GM18505 (cell line): ENCODE measurements around the gene RPE.

Experiments
- ATAC-seq: cut with Tn5 transposase; IDR thresholded peaks from one replicate; pipeline ENCODE4 v1.9.1; 2021; ENCODE audit not compliant: unreplicated experiment
- POLR2A ChIP-seq: IDR thresholded peaks from 4 replicates; pipeline ENCODE4 v1.6.1; 2011; ENCODE audit warnings: borderline replicate concordance; ENCODE audit not compliant: insufficient read depth, insufficient read length; ENCODE audit errors: extremely low read depth

RPE gene

DNA sequence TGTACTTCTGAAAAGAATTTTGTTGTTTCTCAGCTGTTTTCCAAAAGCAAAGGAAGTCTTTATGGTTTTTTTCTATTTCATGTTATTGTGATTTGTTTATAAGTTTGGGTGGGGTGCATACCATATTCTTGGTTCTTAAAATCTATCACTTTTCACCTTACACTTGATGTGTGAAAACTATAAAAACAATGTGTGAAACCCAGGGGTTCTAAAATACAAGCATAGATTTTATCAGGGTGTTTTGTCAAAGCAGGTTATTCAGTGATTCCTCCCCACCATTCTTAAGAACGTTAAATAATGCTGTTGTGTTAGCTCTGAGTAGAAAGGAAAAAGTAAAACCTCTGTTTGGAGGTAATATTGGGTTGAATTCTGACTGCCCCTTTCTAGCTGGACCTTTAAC lies 17.7 kb downstream of the RPE start:
- no peak for TF ChIP-seq POLR2A
- ATAC-seq = no peak

DNA sequence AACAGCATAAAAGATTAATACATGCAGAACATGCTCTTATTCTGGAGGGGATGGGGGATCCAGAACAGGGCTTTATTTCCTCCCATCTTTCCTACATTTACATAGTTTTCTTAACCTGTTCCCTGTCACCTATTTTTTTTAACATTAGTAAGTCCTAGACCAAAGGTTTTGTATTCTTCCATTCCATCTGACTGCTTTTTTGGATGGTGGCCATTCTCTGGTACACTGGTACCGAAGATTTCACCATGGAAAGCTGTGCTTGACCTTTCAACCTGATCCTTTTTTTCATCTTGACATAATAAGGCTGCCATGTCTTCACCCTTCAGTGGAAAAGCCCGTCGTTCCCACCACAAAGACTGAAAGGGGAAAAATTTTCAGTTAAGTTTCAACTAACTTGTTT lies 20.4 kb downstream of the RPE start:
- TF ChIP-seq POLR2A = no peak
- no peak for ATAC-seq

DNA sequence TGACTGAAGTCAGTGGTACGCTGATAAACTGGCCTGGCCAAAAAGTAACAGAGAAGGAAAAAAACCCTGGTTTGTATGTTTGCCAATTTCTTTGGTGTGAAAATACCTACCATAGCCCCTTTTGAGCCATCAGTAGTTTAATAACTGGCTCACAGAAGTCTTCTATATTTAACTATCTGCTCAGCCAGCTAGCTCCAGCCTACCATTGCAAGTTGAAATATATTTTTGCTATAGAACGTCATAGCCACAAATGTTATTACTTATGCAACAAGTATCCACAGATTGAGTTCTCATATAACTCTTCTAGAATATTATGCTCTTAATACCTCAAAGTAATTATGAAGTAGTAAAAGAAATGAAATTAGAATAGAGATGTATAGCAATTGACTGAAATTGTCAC lies 25.2 kb downstream of the RPE start:
- ATAC-seq = no peak

DNA sequence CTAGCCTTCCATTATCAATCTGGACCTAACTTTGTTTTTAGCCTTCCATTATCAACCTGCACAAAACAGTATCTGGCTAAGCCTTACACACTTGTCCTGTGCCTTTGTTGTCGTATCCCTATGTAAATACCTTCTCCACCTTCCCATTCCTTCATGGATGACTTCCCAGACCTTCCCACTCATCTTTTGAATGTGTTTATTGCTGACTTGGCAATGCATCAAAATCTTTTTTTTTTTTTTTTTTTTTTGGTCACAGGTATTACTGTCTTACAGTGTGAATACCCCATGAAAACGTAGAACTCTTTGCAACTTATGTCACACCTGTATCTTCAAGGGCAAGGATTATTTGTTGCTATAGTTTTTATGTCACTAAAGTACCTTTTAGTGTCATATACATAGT lies 25.7 kb downstream of the RPE start:
- no peak for TF ChIP-seq POLR2A
- no peak for ATAC-seq

More for the DNA sequence above, 25.2 kb downstream of the RPE start:
- no peak for TF ChIP-seq POLR2A

DNA sequence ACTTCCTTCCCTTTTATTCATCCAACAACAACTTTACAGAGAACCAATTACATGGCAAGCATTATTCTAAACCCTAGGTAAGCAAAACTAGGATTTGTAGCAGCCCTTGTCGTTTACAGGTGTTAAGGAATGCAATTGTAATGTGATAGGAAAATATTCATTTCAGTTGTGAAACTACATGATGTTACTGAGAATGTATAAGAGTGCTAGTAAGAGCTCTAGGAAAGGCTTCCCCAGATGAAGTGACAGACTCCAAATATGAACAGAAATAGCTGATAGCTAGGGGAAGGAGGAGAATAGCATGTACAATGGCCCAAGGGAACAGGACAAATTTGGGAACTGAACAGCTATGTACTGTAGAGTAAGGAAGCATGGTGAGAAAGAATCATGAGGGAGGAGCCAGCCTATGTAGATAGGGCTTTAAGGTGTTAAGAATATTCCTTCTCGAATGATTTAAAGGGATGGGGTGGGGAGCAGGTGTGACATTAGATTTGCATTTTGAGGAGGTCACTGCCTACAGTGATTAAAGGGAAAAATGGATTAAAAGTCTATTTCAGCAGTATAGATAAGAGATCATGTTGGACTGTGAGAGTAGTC lies 31.7 kb downstream of the RPE start:
- no peak for ATAC-seq
- TF ChIP-seq POLR2A = no peak

DNA sequence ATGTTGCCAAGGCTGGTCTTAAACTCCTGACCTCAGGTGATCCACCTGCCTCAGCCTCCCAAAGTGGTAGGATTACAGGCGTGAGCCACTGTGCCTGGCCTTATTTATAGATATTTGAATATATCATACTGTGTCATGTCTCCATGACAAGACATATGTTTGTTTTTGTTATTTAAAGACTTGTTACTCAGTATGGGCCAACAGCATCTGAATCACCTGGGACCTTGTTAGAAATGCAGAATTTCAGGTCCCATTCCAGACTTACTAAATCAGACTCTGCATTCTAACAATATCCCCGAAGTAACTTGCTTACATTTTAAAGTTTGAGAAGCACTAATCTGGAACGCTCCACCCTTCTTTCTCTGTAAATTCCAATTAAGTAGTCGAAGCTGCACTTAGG lies 33.2 kb downstream of the RPE start:
- TF ChIP-seq POLR2A = no peak
- no peak for ATAC-seq

DNA sequence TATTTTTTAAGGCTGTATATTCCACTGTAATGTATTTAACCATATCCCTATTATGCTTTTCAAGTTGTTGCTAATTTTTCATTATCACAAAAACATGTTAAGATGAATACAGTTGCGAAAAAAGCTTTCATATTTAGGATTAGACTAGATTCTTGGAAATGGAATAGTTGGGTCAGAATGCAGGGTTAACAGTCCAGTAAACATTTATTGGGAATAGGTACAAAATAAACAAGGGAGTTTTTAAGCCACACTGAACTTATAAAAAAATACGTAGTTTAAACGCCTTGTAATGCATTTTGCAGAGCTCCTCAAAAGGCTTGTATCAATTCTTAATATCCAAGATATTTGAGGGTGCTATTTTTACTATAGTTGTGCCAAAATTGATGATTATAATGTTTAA lies 35.6 kb downstream of the RPE start:
- ATAC-seq = no peak
- TF ChIP-seq POLR2A = no peak

DNA sequence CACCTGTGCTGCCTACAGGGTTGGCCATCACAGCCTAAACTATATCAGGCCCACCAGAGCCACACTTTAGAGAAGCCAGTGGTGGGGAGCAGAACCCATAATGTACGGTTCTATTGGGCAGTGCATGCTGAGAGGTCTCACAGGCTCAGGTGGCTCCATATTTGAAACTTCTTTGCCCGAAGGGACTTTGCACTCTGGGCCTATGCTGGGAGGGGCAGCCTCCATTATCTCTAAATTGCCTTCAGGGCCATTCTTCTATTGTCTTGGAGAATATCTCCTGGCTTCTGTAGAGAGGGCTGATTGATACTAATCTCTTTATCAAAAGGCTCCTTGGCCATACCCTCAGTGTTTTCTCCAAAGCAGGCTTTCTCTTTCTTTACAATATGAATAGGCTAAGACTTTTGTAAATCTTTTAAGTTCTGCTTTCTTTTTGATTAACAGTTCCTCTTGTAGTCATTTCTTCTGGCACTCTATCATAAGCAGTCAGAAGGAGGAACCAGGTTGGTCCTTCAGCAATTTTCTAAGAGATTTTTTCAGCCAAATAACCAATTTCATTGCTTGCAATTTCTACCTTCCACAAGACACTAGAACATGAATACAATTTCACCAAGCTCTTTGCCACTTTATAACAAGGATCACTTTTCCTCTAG lies 44.5 kb downstream of the RPE start:
- TF ChIP-seq POLR2A = no peak
- no peak for ATAC-seq

DNA sequence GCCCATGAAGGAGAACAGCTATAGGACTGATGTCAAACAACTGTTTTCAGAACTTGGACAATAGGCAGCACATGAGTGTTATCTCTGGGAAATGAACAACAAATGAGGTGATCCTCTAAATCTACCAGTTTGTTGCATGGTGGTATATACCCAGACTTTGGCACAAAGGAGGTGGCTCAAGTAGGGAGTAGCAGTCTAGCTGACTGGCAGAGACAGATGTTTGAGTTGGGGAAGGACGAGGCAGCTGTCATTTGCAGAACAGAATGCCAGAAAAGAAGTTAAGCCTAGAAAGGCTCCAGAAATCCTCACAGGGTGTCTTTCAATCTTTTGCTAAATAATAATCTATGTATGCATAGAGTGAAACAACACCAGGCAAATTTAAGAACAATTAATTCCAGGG lies 47.4 kb downstream of the RPE start:
- no peak for TF ChIP-seq POLR2A
- no peak for ATAC-seq

DNA sequence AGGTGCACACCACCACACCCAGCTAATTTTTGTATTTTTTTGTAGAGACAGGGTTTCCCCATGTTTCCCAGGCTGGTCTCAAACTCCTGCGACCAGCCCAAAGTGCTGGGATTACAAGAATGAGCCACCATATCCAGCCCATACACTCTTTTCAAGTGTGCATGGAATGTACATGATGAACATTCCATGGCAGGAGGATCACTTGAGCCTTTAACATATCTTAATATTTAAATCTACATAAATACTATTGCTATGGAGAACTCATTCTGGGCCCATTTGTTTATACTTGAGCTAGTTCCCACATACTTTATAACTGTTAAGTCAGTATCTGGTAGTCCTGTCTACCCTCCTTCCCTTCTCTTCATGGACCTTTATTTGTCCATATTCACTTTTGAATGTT lies 48.4 kb downstream of the RPE start:
- TF ChIP-seq POLR2A = no peak

DNA sequence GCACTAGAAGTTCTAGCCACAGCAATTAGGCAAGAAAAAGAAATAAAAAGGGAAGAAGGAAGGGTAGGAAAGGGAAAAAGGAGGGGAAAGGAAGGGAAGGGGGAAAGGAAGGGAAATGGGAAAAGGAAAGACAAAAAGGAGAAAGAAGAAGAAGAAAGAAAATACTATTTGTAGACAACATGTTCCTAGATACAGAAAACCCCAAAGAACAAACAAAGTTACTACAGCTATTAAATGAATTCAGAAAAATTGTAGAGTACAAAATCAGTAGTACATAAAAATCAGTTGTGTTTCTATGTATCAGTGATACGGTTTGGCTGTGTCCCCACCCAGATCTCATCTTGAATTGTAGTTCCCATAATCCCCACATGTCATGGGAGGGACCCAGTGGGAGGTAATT lies 52.3 kb downstream of the RPE start:
- TF ChIP-seq POLR2A = no peak
- no peak for ATAC-seq

More for the DNA sequence above, 48.4 kb downstream of the RPE start:
- no peak for ATAC-seq

DNA sequence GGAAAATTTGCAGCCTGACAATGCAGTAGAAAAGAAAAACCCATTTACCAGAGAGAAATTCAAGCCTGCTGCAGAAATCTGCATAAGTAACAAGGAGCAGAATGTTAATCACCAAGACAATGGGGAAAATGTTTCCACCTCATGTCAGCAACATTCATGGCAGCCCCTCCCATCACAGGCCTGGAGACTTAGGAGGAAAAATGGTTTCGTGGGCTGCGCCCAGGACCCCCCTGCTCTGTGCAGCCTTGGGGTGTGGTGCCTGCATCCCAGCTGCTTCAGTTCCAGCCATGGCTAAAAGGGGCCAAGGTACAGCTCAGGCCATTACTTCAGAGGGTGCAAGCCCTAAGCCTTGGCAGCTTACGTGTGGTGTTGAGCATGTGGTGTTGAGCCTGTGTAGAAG lies 53.4 kb downstream of the RPE start:
- no peak for TF ChIP-seq POLR2A
- ATAC-seq = no peak

DNA sequence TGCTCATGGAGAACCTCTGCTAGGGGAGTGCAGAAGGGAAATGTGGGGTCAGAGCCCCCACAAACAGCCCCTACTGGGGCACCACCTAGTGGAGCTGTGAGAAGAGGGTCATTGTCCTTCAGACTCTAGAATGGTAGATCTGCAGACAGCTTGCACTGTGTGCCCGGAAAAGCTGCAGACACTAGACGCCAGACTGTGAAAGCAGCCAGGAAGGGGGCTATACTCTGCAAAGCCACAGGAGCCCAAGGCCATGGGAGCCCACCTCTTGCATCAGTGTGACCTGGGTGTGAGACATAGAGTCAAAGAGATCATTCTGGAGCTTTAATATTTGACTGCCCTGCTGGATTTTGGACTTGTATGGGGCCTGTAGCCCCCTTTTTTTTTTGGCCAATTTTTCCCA lies 60.9 kb downstream of the RPE start:
- TF ChIP-seq POLR2A = no peak
- ATAC-seq = no peak
